GM18502 (cell line): Measurements from ENCODE around the gene ADAT3.

ENCODE experiments used
- ATAC-seq: cut with Tn5 transposase; IDR thresholded peaks from one replicate; pipeline ENCODE4 v1.9.1; 2021; ENCODE audit warnings: mild to moderate bottlenecking; ENCODE audit not compliant: unreplicated experiment, poor library complexity

ADAT3 gene

DNA sequence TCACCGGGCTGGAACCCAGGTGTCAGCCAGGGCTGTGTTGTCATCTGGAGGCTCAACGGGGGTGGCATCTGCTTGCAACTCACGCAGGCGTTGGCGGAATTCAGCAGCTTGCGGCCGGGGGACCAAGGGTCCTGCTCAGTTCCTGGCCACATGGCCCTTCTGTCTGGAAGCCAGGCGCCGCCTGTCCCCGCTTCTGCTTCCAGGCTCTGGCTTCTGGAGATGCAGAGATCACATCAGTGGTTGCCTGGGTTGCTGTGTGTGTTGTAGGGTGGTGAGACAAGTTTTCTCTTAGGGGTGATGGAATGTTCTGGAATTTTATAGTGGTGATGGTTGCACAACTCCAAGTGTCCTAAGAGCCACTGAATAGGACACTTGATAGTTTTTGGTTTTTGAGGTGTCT, 5.0 kb downstream of the ADAT3 start:
- no peak for ATAC-seq

DNA sequence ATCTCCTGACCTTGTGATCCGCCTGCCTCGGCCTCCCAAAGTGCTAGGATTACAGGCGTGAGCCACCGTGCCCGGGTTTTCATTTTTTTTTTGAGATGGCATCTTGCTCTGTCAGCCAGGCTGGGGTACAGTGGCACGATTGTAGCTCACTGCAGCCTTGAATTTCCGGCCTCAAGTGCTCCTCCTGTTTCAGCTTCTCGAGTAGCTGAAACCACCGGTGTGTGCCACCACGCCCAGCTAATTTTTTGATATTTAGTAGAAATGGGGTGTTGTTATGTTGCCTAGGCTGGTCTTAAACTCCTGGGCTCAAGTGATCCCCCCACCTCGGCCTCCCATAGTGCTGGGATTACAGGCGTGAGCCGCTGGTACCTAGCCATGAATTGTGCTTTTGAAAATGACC, 5.9 kb downstream of the ADAT3 start:
- ATAC-seq: no peak

DNA sequence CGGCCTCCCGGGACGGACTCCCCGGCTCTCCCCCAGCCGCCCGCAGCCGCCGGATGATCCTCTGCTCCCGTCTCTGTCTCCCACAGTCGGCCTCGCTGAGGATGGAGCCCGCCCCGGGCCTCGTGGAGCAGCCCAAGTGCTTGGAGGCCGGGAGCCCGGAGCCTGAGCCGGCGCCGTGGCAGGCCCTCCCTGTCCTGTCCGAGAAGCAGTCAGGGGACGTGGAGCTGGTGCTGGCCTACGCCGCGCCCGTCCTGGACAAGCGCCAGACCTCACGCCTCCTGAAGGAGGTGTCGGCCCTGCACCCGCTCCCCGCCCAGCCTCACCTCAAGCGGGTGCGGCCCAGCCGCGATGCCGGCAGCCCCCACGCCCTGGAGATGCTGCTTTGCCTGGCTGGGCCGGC, 6.8 kb downstream of the ADAT3 start:
- no peak for ATAC-seq

DNA sequence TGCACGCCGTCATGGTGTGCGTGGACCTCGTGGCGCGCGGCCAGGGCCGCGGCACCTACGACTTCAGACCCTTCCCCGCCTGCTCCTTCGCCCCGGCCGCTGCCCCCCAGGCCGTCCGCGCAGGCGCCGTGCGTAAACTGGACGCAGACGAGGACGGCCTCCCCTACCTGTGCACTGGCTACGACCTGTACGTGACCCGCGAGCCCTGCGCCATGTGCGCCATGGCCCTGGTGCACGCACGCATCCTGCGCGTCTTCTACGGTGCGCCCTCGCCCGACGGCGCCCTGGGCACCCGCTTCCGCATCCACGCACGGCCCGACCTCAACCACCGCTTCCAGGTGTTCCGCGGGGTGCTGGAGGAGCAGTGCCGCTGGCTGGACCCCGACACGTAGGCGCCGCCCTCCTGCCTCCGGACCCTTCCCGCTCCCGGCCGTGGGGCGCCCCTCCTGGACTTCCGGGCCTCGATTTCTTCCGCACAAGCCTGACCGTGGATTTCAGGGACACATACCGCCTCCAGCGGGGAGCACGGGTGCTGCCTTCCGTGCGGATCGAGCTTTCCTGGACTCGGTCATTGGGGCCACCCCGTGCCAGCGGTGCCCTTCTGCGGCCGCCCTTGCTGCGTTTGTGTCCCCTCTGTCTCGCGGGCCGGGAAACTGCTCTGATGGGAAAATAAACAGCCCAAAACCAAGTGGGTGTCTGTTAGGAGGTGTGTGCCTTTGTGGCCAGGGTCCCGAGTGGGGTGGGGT, 7.7 kb downstream of the ADAT3 start:
- ATAC-seq: no peak

DNA sequence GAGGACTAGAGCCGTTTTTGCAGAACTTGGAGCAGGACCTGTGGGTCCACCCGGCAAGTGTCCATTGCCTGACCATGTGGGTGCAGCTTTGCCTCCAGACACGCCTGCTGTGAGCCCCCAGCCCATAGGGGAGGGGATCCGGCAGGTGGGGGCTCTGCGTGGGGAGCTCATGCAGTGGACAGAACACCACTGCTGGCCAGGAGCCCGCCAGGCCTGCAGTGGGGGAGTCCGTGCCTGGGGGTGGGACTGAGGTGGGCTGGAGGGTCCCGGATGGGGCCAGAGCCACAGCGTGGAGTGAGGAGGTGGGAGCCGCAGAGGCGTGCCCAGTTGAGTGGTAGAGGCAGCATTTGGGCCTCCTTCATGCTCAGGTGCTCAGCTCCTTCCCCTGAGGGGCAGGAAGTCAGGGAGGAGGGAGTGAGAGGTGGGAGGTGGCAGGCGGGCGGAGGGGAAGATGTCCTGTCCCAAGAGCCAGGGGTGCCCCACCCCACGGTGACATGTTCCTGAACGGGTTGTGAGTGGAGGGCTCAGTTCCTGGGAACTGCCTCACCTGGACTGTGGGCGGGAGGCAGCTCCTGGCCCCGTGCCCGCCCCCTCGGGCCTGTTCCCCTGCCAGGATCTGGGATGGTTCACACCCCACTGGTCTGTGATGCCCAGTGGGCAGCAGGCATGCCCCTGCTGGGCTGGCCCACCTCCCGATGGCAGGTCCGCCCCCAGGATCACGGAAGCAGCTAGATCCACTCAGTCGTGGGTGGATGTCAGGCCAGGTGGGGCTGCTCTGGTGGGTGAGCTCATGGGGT, 8.8 kb downstream of the ADAT3 start:
- ATAC-seq: no peak

DNA sequence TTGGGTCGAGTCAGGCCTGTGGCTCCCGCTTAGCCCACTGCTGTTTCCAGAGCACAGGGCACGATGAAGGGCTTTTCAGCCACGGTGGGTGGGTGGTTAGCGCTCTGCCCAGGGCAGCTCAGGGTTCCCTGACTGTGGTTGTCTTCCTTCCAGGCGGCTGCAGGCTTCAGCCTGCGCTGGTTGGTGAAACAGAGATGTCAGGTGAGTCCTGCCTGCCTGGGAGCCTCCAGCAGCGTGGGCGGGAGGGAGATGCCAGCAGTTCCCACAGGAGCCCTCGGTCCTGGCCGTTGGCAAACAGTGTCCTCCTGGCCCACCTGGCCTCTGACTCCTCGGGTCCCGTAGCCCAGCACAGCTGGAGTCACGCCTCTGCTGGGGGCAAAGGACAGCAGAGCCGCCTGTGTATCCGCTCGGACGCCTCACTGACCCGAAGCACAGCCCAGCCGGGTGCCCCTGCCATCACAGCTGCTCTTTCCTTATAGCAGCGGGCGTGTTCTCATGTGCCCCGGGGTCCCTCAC, 9.7 kb downstream of the ADAT3 start:
- ATAC-seq: no peak

DNA sequence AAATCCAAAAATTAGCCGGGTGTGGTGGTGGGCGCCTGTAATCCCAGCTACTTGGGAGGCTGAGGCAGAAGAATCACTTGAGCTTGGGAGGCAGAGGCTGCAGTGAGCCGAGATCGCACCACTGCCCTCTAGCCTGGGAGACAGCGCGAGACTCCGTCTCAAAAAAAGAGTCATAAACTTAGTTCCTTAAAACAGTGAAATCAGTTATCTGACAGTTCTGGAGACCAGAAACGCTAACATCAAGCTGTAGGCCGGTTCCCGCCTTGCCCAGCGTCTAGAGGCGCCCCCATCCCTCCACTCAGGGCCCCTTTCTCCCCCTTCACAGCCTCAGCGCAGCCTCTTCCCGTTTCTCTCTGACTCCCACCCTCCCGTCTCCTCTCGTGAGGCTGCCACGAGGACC, 11.9 kb downstream of the ADAT3 start:
- ATAC-seq: no peak

DNA sequence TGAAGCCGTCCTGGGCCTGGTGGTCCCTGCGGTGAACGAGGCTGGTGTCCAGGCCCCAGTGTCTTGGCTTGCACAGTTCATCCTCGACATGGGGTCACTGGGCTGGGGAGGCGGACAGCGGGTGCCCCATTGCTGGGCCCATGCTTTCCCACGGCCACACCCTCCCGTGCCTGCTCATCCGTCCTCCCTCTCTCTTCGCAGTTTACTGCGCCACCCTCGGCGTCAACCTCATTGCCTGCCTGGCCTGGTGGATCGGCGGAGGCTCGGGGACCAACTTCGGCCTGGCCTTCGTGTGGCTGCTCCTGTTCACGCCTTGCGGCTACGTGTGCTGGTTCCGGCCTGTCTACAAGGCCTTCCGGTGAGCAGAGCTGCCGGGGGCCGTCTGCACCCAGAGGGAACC, 12.7 kb downstream of the ADAT3 start:
- ATAC-seq: no peak

DNA sequence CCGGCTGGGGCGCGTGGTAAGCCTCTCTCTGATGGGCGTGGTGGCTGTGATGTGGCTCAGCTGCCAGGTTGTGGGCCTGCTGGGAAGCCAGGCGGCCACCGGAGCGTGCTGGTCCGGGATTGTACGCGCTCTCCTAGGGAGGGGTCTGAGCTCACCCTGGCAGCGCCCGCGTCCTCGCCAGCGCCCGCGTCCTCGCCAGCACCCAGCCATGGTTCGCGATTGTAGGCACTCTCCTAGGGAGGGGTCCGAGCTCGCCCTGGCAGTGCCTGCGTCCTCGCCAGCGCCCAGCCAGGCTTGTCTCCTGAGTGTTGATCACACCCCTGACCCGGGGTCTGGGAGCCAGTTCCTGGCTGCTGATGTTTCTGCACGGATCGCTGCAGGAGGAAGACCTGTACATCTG, 13.8 kb downstream of the ADAT3 start:
- no peak for ATAC-seq

DNA sequence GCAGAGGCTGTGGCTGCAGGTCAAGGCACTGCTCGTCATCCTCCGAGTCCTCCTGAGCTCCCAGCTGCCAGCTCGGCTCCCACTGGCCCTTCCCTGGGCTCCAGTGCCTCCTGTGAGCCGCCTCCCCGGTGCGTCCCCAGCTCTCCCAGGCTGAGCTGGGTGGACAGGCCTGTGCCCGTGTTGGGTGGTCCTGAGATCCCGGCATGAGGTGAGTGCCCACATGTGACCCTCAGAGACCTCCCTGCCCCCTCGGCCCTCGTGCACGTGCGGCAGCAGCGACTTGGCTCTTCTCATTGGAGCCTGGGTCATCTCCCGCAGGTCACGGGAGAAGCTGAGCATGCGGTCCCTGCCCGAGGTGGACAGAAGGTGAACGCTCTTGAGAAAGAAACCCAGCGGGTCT, 15.4 kb downstream of the ADAT3 start:
- no peak for ATAC-seq

DNA sequence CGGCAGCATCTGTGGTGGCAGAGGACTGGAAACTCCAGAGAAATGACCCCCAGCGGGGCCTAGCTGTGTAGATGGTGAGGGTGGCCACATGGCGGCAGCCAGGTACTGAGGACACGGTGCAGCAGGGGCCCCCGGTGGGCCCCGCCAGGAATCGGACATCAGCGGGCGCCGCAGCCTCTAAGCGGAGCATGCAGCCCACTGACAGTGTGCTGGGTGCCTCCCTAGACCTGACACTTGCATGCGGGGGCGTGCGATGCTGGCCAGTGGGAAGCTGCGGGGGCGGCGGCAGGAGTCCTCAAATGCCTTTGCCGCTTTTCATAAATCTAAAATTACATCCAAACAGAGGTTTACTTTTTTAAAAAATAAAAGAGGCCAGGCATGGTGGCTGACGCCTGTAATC, 16.1 kb downstream of the ADAT3 start:
- no peak for ATAC-seq

DNA sequence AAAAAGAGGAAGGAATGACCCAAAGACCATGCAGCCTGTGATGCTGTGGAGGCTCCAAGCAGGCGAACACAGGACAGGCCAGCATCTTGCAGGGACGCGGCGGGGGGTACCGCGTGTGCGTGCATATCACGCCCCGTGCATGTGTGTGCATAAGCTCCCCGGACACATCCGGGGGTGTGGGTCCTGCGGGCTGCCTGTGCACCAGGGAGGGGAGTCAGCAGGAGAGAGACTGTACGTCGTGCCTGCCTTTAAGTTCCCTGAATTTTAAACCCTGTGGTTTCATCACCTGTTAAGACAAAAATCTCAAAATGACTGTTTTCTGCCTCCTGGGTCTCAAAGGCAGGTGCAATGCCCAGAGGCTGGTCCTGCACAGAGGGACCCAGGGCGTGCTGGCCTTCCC, 16.6 kb downstream of the ADAT3 start:
- no peak for ATAC-seq

DNA sequence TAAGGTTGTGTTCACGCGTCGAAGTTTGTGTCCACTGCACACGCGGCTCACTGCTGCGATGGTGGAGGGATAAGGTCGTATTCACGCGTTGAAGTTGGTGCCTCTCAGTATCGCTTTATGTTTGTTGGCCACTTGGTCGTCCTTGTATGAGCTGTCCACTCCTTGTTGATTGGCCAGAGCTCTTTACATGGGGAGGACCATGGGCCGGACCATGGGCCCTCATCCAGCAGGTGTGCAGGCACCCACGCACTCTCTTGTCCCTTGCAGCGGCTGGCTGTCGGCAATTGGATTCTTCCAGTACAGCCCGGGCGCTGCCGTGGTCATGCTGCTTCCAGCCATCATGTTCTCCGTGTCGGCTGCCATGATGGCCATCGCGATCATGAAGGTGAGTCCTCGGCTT, 17.6 kb downstream of the ADAT3 start:
- ATAC-seq: no peak

DNA sequence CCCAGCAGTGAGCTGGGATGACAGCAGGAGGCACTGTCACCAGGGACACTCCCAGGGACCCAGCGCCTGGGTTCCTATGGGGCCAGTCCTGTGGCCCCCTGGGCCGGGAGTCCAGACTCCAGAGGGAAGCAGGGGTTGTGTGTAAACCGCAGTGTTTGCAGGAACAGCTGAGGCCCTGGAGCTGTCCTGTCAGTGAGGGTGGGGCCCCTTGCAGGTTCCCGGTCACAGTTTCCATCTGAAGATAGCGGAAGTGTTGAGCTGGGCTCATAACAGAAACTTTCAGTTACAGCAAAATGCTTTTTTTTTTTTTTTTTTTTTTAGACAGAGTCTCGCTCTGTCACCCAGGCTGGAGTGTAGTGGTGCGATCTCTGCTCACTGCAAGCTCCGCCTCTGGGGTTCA, 18.1 kb downstream of the ADAT3 start:
- ATAC-seq: no peak

DNA sequence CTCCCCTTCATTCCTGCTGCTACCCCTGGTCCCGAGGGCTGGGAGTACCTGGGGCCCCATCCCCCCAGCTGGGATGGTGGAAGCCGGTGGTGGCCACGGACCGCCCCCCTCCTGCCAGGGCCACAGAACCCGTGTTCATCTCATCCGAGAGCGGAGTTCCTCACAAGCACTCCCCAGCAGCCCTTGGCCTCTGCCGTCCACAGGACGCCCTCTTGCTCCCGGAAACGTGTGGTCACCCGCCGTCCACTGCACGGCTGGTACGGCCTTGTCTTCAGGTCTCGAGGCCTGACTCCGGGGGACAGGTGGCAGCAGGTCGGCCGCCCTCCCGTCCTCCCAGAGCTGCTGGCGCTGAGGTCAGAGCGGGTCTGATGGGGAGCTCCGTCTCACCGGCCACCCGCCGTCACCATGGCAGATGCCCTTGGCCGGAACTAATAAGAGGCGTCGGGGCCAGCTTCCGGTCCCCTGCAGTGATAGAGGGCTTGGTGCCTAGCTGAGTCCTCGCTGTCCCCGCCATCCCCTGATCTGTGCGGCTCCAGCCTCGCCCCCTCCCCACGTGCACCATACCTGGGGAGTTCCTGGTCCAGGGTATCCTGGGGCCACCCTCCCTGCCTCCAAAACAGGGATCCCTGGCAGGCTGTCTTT, 19.2 kb downstream of the ADAT3 start:
- no peak for ATAC-seq

DNA sequence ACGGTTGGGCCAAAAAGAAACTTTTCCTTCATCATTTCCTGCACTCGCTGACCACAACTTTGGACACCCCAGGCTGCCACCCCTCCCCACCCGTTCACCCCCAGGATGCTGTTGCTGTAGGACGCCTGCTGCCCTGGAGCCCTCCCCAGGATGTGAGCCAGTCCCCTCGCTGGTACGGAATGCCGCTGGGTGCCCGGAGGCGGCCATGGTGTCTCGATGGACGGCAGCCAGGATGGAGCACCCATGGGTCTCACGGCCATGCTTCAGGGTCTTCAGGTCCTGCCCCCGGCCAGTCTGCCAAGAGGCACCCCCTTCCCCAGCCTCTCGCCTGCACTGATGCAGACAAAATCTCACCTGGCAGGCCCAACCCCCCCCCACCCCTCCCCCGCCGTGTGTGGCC, 20.3 kb downstream of the ADAT3 start:
- ATAC-seq: no peak

DNA sequence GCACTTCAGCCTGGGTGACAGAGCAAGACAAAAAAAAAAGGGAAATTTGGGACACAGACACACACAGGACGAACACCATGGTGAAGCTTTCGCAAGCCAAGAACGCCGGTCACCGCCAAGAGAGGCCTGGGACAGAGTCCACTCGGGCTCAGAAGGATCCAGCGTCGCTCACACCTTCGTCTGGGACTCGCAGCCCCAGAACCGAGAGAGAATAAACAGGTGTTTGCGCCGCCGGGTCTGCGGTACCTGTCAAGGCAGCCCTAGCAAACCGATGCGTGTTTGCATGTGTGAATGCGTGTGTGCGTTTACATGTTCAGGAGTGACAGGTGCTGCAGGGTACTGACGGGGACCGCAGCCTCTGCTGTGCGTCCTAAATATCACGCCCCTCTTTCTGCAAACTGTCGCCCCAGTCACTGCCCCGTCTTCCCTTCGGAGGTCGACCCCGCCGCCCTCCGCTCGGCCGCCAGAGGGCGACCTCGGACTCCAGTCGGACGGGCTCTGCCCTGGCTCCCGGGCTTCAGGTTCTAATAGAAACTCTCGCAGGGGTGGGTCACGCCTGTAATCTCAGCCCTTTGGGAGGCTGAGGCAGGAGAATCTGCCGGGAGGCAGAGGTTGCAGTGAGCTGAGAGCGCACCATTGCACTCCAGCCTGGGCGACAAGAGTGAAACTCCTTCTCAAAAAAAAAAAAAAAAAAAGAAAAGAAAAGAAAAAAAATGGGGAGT, 24.0 kb downstream of the ADAT3 start:
- peak; percentile 53 for ATAC-seq

DNA sequence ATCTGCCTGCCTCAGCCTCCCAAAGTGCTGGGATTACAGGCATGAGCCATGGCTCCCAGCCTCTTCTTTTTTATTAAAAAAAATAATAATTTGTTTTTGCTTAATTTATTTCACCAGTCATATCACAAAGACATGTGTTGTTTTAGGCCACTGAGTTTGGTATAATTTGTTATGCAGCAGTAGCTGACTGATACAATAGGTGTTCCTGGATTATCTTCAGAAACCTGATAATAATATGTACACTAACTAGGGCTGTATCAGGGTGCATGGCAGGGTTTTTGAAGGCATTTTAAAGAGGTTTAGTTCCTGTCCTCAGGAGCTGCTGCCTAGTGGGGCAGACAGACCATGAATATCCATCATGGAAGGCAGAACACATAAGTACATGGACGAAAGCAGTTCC, 26.2 kb downstream of the ADAT3 start:
- ATAC-seq: no peak

DNA sequence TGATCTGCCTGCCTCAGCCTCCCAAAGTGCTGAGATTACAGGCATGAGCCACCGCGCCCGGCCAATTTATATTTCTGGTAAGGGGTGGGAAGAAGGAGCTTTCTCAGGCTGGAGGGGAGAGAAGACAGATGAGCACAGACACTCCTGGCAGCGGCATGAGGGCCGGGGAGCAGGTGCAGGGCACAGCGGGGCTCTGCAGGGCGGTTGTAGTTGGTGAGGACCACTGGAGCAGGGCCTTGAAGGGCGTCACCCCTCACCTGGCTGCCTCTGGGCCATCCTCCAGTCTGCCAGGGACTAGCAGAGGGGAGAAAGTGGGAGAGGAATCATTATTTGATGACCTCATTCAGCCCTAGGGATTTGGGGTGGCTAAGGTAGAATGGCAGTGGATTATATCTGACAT, 27.2 kb downstream of the ADAT3 start:
- ATAC-seq: no peak

DNA sequence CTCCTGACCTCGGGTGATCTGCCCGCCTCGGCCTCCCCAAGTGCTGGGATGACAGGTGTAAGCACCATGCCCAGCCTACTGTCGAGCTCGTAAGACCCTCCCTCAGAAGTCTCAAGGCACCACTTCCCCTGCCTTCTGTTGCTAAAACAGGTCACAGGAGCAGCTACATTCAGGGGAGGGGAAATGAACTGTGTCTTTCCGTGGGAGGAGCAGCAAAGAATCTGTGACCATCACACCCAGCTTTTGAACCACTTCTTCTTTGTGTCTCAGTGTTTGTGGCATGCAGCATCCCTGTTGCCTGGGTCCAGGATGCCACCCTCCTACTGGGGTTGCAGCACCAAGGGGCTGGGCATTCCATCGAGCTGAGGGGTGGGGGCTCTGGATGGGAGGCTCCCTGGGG, 28.0 kb downstream of the ADAT3 start:
- no peak for ATAC-seq

DNA sequence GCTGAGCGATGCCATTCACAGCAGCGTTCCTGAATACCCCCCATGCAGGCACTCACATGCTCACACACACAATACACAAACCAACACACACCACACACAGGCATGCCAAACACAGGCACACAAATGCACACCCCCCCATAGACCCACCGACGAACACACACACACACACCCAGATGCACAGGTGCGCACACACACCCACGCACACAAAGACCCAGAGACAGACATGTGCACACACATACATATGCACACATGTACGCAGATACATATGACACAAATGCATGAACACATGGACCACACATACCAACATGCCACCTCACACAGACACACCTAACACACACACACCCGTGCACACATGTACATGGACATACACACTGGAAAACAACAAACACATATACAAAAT, 28.7 kb downstream of the ADAT3 start:
- ATAC-seq: no peak
